ENCODE data around the gene CLPTM1L. TPM values are rescaled to one million over a fixed set of nuclear protein-coding genes. Genes with fewer than 3 reads are reported as not detected.
A peak's percentile ranks its signal among the peaks of the same experiment; 100 is the strongest.
"Not testable (repeated sequence)": the region's sequence is repeated elsewhere in the genome, so short reads cannot be mapped to it uniquely, and the experiment has no call there.

The CLPTM1L gene
- total RNA-seq, 2 donors from 2014 or later: 68.0 to 89.4 TPM

DNA sequence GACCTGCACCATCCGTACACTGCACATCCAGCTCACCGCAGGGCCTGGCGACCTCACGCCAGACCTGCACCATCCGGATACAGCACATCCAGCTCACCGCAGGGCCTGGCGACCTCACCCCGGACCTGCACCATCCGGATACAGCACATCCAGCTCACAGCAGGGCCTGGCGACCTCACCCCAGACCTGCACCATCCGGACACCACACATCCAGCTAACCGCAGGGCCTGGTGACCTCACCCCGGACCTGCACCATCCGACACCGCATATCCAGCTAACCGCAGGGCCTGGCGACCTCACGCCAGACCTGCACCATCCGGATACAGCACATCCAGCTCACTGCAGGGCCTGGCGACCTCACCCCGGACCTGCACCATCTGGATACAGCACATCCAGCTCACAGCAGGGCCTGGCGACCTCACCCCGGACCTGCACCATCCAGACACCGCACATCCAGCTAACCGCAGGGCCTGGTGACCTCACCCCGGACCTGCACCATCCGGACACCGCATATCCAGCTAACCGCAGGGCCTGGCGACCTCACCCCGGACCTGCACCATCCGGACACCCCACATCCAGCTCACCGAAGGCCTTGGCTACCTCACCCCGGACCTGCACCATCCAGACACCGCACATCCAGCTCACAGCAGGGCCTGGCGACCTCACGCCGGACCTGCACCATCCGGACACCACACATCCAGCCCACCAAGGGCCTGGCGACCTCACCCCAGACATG is 61.7 kb downstream of the CLPTM1L start:
- not testable (repeated sequence) for H3K9me3 ChIP-seq (ENCODE audit: control insufficient read depth, low read length); H3K4me3 ChIP-seq (ENCODE audit: low read length); H3K4me1 Mint-ChIP-seq; H3K27me3 ChIP-seq (ENCODE audit: control insufficient read depth, insufficient read depth, low read length, poor library complexity, severe bottlenecking); H3K4me1 ChIP-seq (ENCODE audit: control insufficient read depth, insufficient read depth, low read length); H3K9ac ChIP-seq (ENCODE audit: extremely low read depth, low read length, poor library complexity, severe bottlenecking); H3K27me3 Mint-ChIP-seq (ENCODE audit: insufficient read depth); H3K36me3 Mint-ChIP-seq (ENCODE audit: low read depth); H3K9me3 Mint-ChIP-seq; H3K27ac ChIP-seq (ENCODE audit: low read depth, low read length); H3K4me3 Mint-ChIP-seq; H3K36me3 ChIP-seq (ENCODE audit: control insufficient read depth, insufficient read depth, low read length)
- peak overlapping the region; percentile 35 for H3K27ac Mint-ChIP-seq
- peak; percentile 26 for DNase-seq
- 89 to 91% methylated on average over 9 to 40 of the region's 40 CpGs for WGBS, 2 experiments (ENCODE audit: insufficient coverage in 1 of 2, insufficient read length in 1 of 2)

DNA sequence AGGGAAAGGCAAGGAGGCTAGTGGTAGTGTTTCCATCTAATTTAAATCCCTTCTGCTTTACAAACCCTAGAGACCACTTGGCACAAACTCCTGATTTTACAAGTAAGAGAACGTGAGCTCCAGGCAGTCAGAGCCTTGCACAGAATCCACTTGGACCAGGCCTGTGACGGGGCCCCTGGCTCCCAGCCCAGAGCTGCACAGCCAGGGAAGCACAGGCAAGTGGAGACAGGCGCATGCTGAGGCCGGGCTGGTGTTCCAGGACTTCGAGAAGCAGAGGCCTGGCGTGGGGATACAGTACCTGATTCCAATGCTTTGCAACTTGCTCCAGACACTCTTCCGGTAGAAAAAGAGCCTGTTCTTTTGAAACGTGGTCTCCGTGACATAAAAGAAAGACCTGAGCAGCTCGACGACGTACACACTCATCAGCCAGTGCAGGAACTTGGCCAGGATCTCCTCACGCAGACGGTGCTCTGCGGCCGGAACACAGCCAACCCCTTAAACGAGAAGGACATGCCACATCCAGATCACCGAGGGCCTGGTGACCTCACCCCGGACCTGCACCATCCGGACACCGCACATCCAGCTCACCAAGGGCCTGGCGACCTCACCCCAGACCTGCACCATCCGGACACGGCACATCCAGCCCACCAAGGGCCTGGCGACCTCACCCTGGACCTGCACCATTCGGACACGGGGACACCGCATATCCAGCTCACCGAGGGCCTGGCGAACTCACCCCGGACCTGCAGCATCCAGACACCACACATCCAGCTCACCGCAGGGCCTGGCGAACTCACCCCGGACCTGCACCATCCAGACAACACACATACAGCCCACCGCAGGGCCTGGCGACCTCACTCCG is 62.5 kb downstream of the CLPTM1L start:
- Histone ChIP-seq H3K4me1 (ENCODE audit: control insufficient read depth, insufficient read depth, low read length) (no peaks in the 10 kb centered on the region), H3K27ac (ENCODE audit: low read depth, low read length) (no peak overlapping the region), H3K9ac (ENCODE audit: extremely low read depth, low read length, poor library complexity, severe bottlenecking) (no peak overlapping the region), H3K4me3 (ENCODE audit: low read length) (no peak overlapping the region), H3K27me3 (ENCODE audit: control insufficient read depth, insufficient read depth, low read length, poor library complexity, severe bottlenecking) (no peaks in the 10 kb centered on the region), H3K9me3 (ENCODE audit: control insufficient read depth, low read length) (no peaks in the 10 kb centered on the region), H3K36me3 (ENCODE audit: control insufficient read depth, insufficient read depth, low read length) (no peaks in the 10 kb centered on the region)
- Mint-ChIP-seq H3K27ac (no peak overlapping the region), H3K4me3 (no peak overlapping the region), H3K27me3 (ENCODE audit: insufficient read depth) (no peaks in the 10 kb centered on the region), H3K9me3 (no peaks in the 10 kb centered on the region), H3K36me3 (ENCODE audit: low read depth) (peaks cover 9% of the 10 kb centered on the region), H3K4me1 (no peaks in the 10 kb centered on the region)
- TF ChIP-seq, protein P1, sequence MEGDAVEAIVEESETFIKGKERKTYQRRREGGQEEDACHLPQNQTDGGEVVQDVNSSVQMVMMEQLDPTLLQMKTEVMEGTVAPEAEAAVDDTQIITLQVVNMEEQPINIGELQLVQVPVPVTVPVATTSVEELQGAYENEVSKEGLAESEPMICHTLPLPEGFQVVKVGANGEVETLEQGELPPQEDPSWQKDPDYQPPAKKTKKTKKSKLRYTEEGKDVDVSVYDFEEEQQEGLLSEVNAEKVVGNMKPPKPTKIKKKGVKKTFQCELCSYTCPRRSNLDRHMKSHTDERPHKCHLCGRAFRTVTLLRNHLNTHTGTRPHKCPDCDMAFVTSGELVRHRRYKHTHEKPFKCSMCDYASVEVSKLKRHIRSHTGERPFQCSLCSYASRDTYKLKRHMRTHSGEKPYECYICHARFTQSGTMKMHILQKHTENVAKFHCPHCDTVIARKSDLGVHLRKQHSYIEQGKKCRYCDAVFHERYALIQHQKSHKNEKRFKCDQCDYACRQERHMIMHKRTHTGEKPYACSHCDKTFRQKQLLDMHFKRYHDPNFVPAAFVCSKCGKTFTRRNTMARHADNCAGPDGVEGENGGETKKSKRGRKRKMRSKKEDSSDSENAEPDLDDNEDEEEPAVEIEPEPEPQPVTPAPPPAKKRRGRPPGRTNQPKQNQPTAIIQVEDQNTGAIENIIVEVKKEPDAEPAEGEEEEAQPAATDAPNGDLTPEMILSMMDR (conservative IDR thresholded peaks at IDR 0.05): no peak
- DNase-seq: peak; percentile 29
- WGBS, 2 experiments (ENCODE audit: insufficient coverage in 1 of 2, insufficient read length in 1 of 2): 90 to 92% methylated on average over 24 to 37 of the region's 37 CpGs

DNA sequence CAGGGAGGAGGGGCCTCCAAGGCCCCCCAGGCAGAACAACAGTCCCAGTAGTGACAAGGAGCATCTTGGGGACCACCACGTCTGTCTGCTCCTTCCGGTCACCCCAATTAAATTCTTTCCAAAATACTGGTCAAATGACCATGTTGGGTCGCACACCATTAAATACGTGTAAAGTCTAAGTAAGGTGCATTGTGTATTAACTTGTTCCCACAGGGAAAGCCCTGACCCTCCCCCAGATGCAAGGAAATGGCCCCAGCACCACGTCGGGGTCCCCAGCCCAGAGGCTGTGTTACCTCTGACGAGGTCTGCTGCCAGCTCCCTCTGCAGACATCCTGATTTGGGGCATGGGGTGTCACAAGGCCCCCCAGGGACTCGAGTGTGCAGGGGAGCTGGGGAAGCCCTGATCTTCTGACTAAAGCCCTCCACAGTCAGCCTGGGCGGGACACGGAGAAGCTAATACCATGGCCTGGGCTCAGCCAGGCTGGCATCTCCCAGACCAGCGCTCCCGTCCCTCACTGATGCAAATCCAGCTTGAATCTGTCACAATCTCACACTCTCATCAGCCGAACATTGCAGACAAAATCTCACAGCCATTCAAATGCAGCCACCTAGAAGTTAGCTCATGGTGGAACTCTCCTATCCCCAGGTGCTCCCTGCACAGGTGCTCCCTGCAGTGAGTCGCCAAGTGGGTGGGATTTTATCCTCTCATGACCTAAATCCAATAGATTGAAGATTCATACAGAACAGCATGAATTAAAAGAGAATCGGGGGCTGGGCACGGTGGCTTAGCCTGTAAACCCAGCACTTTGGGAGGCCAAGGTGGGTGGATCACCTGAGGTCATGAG is 63.6 kb downstream of the CLPTM1L start:
- Histone ChIP-seq H3K9ac (ENCODE audit: extremely low read depth, low read length, poor library complexity, severe bottlenecking) (no peak overlapping the region), H3K27ac (ENCODE audit: low read depth, low read length) (no peak overlapping the region), H3K9me3 (ENCODE audit: control insufficient read depth, low read length) (no peaks in the 10 kb centered on the region), H3K4me3 (ENCODE audit: low read length) (no peak overlapping the region), H3K36me3 (ENCODE audit: control insufficient read depth, insufficient read depth, low read length) (no peaks in the 10 kb centered on the region), H3K27me3 (ENCODE audit: control insufficient read depth, insufficient read depth, low read length, poor library complexity, severe bottlenecking) (no peaks in the 10 kb centered on the region), H3K4me1 (ENCODE audit: control insufficient read depth, insufficient read depth, low read length) (no peaks in the 10 kb centered on the region)
- TF ChIP-seq, protein P1 (conservative IDR thresholded peaks at IDR 0.05): no peak
- Mint-ChIP-seq H3K4me3 (no peak overlapping the region), H3K36me3 (ENCODE audit: low read depth) (peaks cover 9% of the 10 kb centered on the region), H3K4me1 (no peaks in the 10 kb centered on the region), H3K27me3 (ENCODE audit: insufficient read depth) (no peaks in the 10 kb centered on the region), H3K9me3 (no peaks in the 10 kb centered on the region), H3K27ac (peak overlapping the region; percentile 32)
- 87 to 91% methylated on average over 12 to 16 of the region's 16 CpGs for WGBS, 2 experiments (ENCODE audit: insufficient coverage in 1 of 2, insufficient read length in 1 of 2)
- DNase-seq: no peak

All from endodermal cell (in vitro differentiated cells).